ENCODE data around the gene ICAM2. TPM values are rescaled to one million over a fixed set of nuclear protein-coding genes. Genes with fewer than 3 reads are reported as not detected.

The ICAM2 gene
- total RNA-seq, 1 donor = 6.5 TPM

- DNase-seq (ENCODE audit: insufficient read length, low spot score, missing footprints) = no peak
- H3K4me3 ChIP-seq (ENCODE audit: insufficient read depth, low read length) = no peak within 1 kb of the TSS
- H3K27me3 ChIP-seq (ENCODE audit: insufficient read depth, low read length) = peaks cover 5% of the 10 kb centered on the region
- no peak for TF ChIP-seq CTCF (IDR thresholded peaks at IDR 0.05; ENCODE audit: extremely low read depth, low read depth, low read length)
- no peaks in the 10 kb centered on the region for H3K79me2 ChIP-seq (ENCODE audit: insufficient read depth, low read length)
- H3K27ac ChIP-seq (ENCODE audit: low read depth, low read length) = no peak within 1 kb of the TSS
- no peak within 1 kb of the TSS for H3K4me2 ChIP-seq (ENCODE audit: insufficient read depth, low read length)
- peaks cover 13% of the 10 kb centered on the region for H3K4me1 ChIP-seq (ENCODE audit: insufficient read depth, low read length)
- H4K20me1 ChIP-seq (ENCODE audit: insufficient read depth, low read length) = peaks cover 3% of the 10 kb centered on the region
- no peaks in the 10 kb centered on the region for H3K36me3 ChIP-seq (ENCODE audit: insufficient read depth, low read length)
- no peak within 1 kb of the TSS for H2AFZ ChIP-seq (ENCODE audit: low read length)
- H3K9me3 ChIP-seq (ENCODE audit: low read depth, low read length) = no peaks in the 10 kb centered on the region
These were observed 47.6 kb downstream of the ICAM2 start, which contains the start of gene SCN4A for GRCh38 chr17:63972796-63973195. Gene SCN4A, minus strand, starts transcription at chr17:63972918. Its CDS starts 77 bp downstream, at chr17:63972841.

- Histone ChIP-seq H3K79me2 (ENCODE audit: insufficient read depth, low read length) (no peaks in the 10 kb centered on the region), H2AFZ (ENCODE audit: low read length) (no peak overlapping the region), H3K4me3 (ENCODE audit: insufficient read depth, low read length) (no peak overlapping the region), H3K27me3 (ENCODE audit: insufficient read depth, low read length) (peaks cover 5% of the 10 kb centered on the region), H3K36me3 (ENCODE audit: insufficient read depth, low read length) (no peaks in the 10 kb centered on the region), H3K4me2 (ENCODE audit: insufficient read depth, low read length) (no peak overlapping the region), H3K9me3 (ENCODE audit: low read depth, low read length) (no peaks in the 10 kb centered on the region), H3K4me1 (ENCODE audit: insufficient read depth, low read length) (peaks cover 7% of the 10 kb centered on the region), H3K27ac (ENCODE audit: low read depth, low read length) (no peak overlapping the region), H4K20me1 (ENCODE audit: insufficient read depth, low read length) (peaks cover 1% of the 10 kb centered on the region)
- TF ChIP-seq CTCF (IDR thresholded peaks at IDR 0.05; ENCODE audit: extremely low read depth, low read depth, low read length) = no peak
- DNase-seq (ENCODE audit: insufficient read length, low spot score, missing footprints) = no peak
These were observed 51.2 kb downstream of the ICAM2 start for GRCh38 chr17:63969278-63969677.

GRCh38 chr17:63967953-63968352, 52.5 kb downstream of the ICAM2 start:
- Histone ChIP-seq H3K9me3 (ENCODE audit: low read depth, low read length) (no peaks in the 10 kb centered on the region), H3K4me1 (ENCODE audit: insufficient read depth, low read length) (no peaks in the 10 kb centered on the region), H3K27ac (ENCODE audit: low read depth, low read length) (no peak overlapping the region), H3K4me3 (ENCODE audit: insufficient read depth, low read length) (no peak overlapping the region), H3K36me3 (ENCODE audit: insufficient read depth, low read length) (no peaks in the 10 kb centered on the region), H4K20me1 (ENCODE audit: insufficient read depth, low read length) (no peaks in the 10 kb centered on the region), H3K27me3 (ENCODE audit: insufficient read depth, low read length) (peaks cover 5% of the 10 kb centered on the region), H3K4me2 (ENCODE audit: insufficient read depth, low read length) (no peak overlapping the region), H3K79me2 (ENCODE audit: insufficient read depth, low read length) (no peaks in the 10 kb centered on the region), H2AFZ (ENCODE audit: low read length) (no peak overlapping the region)
- no peak for DNase-seq (ENCODE audit: insufficient read length, low spot score, missing footprints)
- no peak for TF ChIP-seq CTCF (IDR thresholded peaks at IDR 0.05; ENCODE audit: extremely low read depth, low read depth, low read length)

GRCh38 chr17:63966646-63967264, 53.7 kb downstream of the ICAM2 start:
- no peaks in the 10 kb centered on the region for H4K20me1 ChIP-seq (ENCODE audit: insufficient read depth, low read length)
- H3K27me3 ChIP-seq (ENCODE audit: insufficient read depth, low read length) = peaks cover 5% of the 10 kb centered on the region
- no peak overlapping the region for H3K4me2 ChIP-seq (ENCODE audit: insufficient read depth, low read length)
- H3K4me1 ChIP-seq (ENCODE audit: insufficient read depth, low read length) = no peaks in the 10 kb centered on the region
- H3K36me3 ChIP-seq (ENCODE audit: insufficient read depth, low read length) = no peaks in the 10 kb centered on the region
- H2AFZ ChIP-seq (ENCODE audit: low read length) = no peak overlapping the region
- no peaks in the 10 kb centered on the region for H3K79me2 ChIP-seq (ENCODE audit: insufficient read depth, low read length)
- H3K27ac ChIP-seq (ENCODE audit: low read depth, low read length) = no peak overlapping the region
- H3K4me3 ChIP-seq (ENCODE audit: insufficient read depth, low read length) = no peak overlapping the region
- TF ChIP-seq CTCF (IDR thresholded peaks at IDR 0.05; ENCODE audit: extremely low read depth, low read depth, low read length) = no peak
- H3K9me3 ChIP-seq (ENCODE audit: low read depth, low read length) = no peaks in the 10 kb centered on the region
- DNase-seq (ENCODE audit: insufficient read length, low spot score, missing footprints) = no peak

Data from osteoblast (primary cell).